DOHH2 (cell line): ENCODE results near the gene PRKCD.
A peak's percentile ranks its signal among the peaks of the same experiment; 100 is the strongest.

Experiments
- H3F3A ChIP-seq: fragments of 200-600 bp; sonication (generic), shearing (Covaris generic); 2 replicates; pipeline ENCODE4 v1.6.0; 2016; ENCODE audit warnings: antibody characterized with exemption, mild to moderate bottlenecking; ENCODE audit not compliant: control insufficient read depth, insufficient read depth
- H3K27ac ChIP-seq: fragments of 200-600 bp; sonication (generic); 2 replicates; pipeline ENCODE4 v1.5.1; 2014; ENCODE audit warnings: low read depth, mild to moderate bottlenecking, low read length, moderate library complexity
- H3K27me3 ChIP-seq: fragments of 200-600 bp; sonication (generic); 2 replicates; pipeline ENCODE4 v1.6.1; 2014; ENCODE audit warnings: mild to moderate bottlenecking, low read length, mixed read lengths; ENCODE audit not compliant: control insufficient read depth
- H3K36me3 ChIP-seq: fragments of 200-600 bp; sonication (generic); 2 replicates; pipeline ENCODE4 v1.6.1; 2014; ENCODE audit warnings: mild to moderate bottlenecking, low read length, moderate library complexity, mixed read lengths; ENCODE audit not compliant: control insufficient read depth
- H3K4me1 ChIP-seq: fragments of 200-600 bp; sonication (generic); 2 replicates; pipeline ENCODE4 v1.6.1; 2014; ENCODE audit warnings: mild to moderate bottlenecking, low read length, mixed read lengths; ENCODE audit not compliant: control insufficient read depth
- H3K4me2 ChIP-seq: fragments of 200-600 bp; sonication (generic); 2 replicates; pipeline ENCODE4 v1.6.0; 2014; ENCODE audit warnings: mild to moderate bottlenecking, low read length, moderate library complexity
- H3K4me3 ChIP-seq: fragments of 200-600 bp; sonication (generic); 2 replicates; pipeline ENCODE4 v1.5.1; 2014; ENCODE audit warnings: mild to moderate bottlenecking, low read length, mixed read lengths
- H3K79me2 ChIP-seq: fragments of 200-600 bp; sonication (generic); 2 replicates; pipeline ENCODE4 v1.6.1; 2014; ENCODE audit warnings: mild to moderate bottlenecking, low read length, mixed read lengths; ENCODE audit not compliant: control insufficient read depth
- H3K9me2 ChIP-seq: fragments of 200-600 bp; sonication (generic); replicated peaks from 2 replicates; pipeline ENCODE4 v1.6.1; 2014; ENCODE audit warnings: mild to moderate bottlenecking, low read length, mixed read lengths; ENCODE audit not compliant: control insufficient read depth
- H3K9me3 ChIP-seq: fragments of 200-600 bp; sonication (generic); 2 replicates; pipeline ENCODE4 v1.6.1; 2014; ENCODE audit warnings: antibody characterized with exemption, low read length, mixed read lengths; ENCODE audit not compliant: control insufficient read depth, insufficient read depth
- H4K20me1 ChIP-seq: fragments of 200-600 bp; sonication (generic); 2 replicates; pipeline ENCODE4 v1.6.0; 2014; ENCODE audit warnings: low read depth, mild to moderate bottlenecking, antibody characterized with exemption, low read length, moderate library complexity; ENCODE audit not compliant: control insufficient read depth, insufficient read depth
- CTCF ChIP-seq: fragments of 200-600 bp; sonication (generic); IDR thresholded peaks from one replicate; pipeline ENCODE4 v1.5.1; 2014; ENCODE audit warnings: antibody characterized with exemption, mild to moderate bottlenecking, low read depth, low read length; ENCODE audit not compliant: poor library complexity, severe bottlenecking
- EZH2phosphoT487 ChIP-seq: fragments of 200-600 bp; sonication (generic); IDR thresholded peaks from 2 replicates; pipeline ENCODE4 v1.6.1; 2017; ENCODE audit warnings: borderline replicate concordance, mild to moderate bottlenecking, antibody characterized with exemption, low read length, moderate library complexity, mixed read lengths

PRKCD gene

GRCh38 chr3:53174346-53175250 is 13.6 kb downstream of the PRKCD start:
- Histone ChIP-seq H3K27me3 (no peaks in the 10 kb centered on the region), H3F3A (peaks cover 19% of the 10 kb centered on the region), H3K4me2 (peak overlapping the region; percentile 98), H3K9me2 (no peaks in the 10 kb centered on the region), H4K20me1 (no peaks in the 10 kb centered on the region), H3K79me2 (peaks cover 100% of the 10 kb centered on the region), H3K9me3 (no peaks in the 10 kb centered on the region), H3K4me1 (peaks cover 99% of the 10 kb centered on the region), H3K4me3 (peak overlapping the region; percentile 71), H3K36me3 (peaks cover 81% of the 10 kb centered on the region), H3K27ac (peak overlapping the region; percentile 97)
- TF ChIP-seq CTCF (peak; percentile 72), EZH2phosphoT487 (no peak)

GRCh38 chr3:53175613-53176540 is 14.9 kb downstream of the PRKCD start:
- TF ChIP-seq EZH2phosphoT487 (no peak), CTCF (no peak)
- H3K27ac ChIP-seq, result peak overlapping the region; percentile 97

GRCh38 chr3:53178246-53178645 is 17.2 kb downstream of the PRKCD start:
- Histone ChIP-seq H3K27me3 (no peaks in the 10 kb centered on the region), H4K20me1 (no peaks in the 10 kb centered on the region), H3K9me2 (no peaks in the 10 kb centered on the region), H3K9me3 (no peaks in the 10 kb centered on the region), H3K4me1 (peaks cover 86% of the 10 kb centered on the region), H3K79me2 (peaks cover 82% of the 10 kb centered on the region), H3F3A (peaks cover 10% of the 10 kb centered on the region), H3K27ac (peak overlapping the region; percentile 88), H3K4me3 (no peak overlapping the region), H3K4me2 (peak overlapping the region; percentile 85), H3K36me3 (peaks cover 86% of the 10 kb centered on the region)
- TF ChIP-seq EZH2phosphoT487, result no peak
- no peak for TF ChIP-seq CTCF

More at GRCh38 chr3:53175613-53176540, 14.9 kb downstream of the PRKCD start:
- H4K20me1 ChIP-seq, result no peaks in the 10 kb centered on the region
- no peaks in the 10 kb centered on the region for H3K9me2 ChIP-seq
- H3K27me3 ChIP-seq, result no peaks in the 10 kb centered on the region
- H3K36me3 ChIP-seq, result peaks cover 80% of the 10 kb centered on the region
- peaks cover 96% of the 10 kb centered on the region for H3K79me2 ChIP-seq
- peaks cover 23% of the 10 kb centered on the region for H3F3A ChIP-seq
- H3K4me2 ChIP-seq, result peak overlapping the region; percentile 98
- H3K4me3 ChIP-seq, result peak overlapping the region; percentile 71
- peaks cover 99% of the 10 kb centered on the region for H3K4me1 ChIP-seq
- H3K9me3 ChIP-seq, result no peaks in the 10 kb centered on the region
